Urothelium cell line (cell line): ENCODE results near the gene TANGO6.
A peak's percentile ranks its signal among the peaks of the same experiment; 100 is the strongest.
"Not testable (repeated sequence)": the region's sequence is repeated elsewhere in the genome, so short reads cannot be mapped to it uniquely, and the experiment has no call there.

Experiments
- DNase-seq: peaks from one replicate; pipeline ENCODE4 v3.0.0; 2011; ENCODE audit warnings: low spot score, mixed read lengths
- FAIRE-seq: peaks from 2 replicates; lab custom pipeline; 2011; peaks lifted over from hg19 to GRCh38; lab: Jason Lieb, UNC

The TANGO6 gene

DNA sequence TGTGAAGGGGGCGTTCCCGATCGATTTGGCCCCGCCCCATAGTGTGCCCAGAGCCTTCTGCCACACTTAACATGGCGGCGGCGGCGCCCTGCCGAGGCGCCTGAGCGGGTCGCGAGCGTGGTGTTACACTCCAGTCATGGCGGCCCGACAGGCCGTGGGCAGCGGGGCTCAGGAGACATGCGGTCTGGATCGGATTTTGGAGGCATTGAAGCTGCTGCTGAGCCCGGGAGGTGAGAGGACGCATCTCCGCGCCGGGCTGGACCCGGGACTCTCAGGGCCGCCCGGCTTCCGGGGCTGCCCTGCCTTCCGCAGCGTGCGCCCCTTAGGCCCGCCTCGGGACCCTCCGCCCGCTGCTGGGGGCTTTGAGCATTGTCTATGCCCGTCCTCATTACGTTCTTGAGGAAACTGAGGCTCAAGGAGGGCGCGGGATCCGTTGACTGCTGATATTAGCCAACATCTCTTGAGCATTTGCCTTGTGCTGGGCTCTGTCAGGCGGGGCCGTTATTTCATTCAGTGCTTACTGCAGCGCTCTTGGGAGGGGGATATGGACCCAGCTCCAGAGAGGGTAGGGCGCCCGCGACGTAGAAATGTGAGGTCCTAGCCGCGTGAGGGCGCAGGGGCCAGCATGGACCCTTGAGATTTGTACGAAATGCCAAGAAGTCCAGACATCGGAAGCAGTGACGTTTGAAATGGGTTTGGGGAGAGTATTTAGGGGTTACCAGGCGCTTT is at the start of gene TANGO6:
Gene TANGO6, plus strand, starts transcription at position 50 of the 729 bp plus-strand sequence. Its CDS starts 87 bp downstream, at position 137.
- FAIRE-seq = no peak

DNA sequence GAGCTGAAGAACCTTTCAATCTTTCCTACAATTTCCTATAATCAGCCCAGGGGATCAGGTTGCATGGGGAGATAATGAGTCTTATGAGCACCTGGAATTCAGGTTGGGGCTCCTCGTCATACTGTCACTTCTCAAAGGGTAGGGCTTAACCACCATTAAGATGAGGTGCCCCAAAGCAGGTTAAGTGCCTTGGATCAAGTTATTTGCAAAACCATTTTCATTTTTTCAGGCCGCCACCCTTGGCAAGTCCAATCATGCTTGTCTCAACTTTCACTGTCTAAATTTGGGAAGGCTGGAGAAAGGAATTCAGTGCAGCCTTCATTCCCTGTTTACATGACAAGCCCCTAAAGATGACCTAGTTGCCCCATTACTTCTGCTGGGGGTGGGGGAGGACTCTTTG is 44.9 kb upstream of the TANGO6 start:
- FAIRE-seq (no peak), DNase-seq (no peak)

More for the DNA sequence above, at the start of gene TANGO6:
- DNase-seq = peak; percentile 91

DNA sequence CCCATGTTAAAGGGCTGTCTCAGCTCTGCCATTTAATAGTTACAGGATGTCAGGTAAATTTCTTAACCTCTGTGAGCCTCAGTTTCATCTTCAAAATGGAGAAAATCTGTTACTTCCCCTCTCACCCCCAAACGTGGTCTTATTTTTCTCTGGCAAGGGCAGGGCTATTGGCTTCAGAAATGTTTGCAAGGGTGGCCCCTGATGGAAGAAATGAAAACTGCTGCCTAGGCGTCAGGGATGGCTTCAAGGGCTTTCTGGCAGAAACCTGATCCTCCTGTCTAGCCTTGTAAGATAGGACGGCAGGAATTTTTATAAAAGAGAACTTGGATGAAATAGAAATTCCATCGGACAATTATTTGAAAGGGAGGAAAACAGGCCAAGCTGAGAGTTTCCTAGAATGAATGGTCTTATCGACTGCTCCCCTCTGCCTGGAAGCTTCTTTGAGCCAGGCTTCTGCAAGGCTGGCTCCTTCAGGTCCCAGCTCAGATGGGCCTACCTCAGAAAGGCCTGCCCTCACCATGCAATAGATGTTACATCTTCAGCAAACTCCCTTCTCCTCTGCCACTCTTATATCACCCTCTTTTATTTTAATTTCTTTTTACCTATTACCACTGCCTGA is 43.0 kb upstream of the TANGO6 start:
- no peak for FAIRE-seq
- peak; percentile 79 for DNase-seq

DNA sequence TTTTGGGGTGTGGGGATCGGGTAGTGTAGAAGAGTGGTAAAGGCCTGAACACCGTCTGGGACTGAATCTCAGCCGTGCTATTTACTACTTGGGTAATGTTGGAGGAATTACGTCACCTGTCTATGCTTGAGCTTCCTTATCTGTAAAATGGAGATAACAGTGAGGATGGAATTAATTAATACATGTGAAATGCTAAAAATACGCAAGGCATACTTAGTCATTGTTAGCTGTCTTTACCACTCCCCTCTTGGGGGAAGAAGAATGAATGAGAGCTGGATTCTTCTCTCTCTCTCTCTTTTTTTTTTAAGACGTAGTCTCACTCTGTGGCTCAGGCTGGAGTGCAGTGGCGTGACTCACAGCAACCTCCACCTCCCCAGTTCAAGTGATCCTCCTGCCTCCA is 41.1 kb upstream of the TANGO6 start:
- no peak for FAIRE-seq
- peak; percentile 37 for DNase-seq

DNA sequence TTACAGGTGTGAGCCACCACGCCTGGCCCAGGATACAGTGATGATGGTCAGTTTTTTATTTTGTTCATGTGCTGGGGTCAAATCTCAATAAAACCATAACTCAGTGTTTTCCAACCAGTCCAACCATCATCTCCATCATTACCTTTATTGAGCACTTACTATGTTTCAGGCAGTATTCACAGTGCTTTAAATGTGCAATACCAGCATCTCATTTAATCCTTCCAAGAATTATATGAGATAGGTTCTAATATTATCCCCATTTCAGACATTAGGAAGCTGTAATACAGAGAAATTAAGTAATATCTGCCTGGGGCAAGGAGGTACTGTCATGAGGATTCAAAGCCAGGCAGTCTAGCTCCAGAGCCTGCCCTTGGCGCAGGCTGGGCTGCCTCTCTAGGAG is 36.9 kb upstream of the TANGO6 start:
- DNase-seq (no peak), FAIRE-seq (no peak)

- no peak for FAIRE-seq
- DNase-seq = no peak
These were observed 36.4 kb upstream of the TANGO6 start for GRCh38 chr16:68806981-68807380.

- no peak for DNase-seq
- FAIRE-seq = no peak
These were observed 28.8 kb upstream of the TANGO6 start for GRCh38 chr16:68814516-68814915.

DNA sequence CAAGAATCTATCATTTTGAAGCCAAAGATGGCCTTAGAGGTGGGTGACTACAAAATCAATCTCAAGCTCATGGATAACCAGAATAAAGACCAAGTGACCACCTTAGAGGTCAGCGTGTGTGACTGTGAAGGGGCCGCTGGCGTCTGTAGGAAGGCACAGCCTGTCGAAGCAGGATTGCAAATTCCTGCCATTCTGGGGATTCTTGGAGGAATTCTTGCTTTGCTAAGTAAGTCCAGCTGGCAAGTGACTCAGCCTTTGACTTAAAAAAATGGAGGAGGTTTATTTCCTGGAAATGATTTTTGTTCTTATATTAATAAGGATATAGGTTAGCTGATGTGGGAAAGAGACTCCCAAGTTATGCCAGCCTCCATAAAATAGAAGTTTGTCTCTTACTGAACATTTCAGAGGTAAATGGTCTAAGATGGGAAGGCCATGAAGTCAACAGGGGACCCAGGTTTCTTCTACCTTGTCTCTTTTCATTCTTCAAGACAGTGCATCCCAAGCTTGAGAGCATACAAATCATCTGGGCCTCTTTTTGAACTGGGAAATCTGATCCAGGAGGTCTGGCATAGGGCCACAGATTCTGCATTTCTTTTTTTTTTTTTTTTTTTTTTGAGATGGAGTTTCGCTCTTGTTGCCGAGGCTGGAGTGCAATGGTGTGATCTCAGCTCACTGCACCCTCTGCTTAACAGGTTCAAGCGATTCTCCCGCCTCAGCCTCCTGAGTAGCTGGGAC is 19.8 kb upstream of the TANGO6 start:
- FAIRE-seq = no peak
- DNase-seq = peak; percentile 79

DNA sequence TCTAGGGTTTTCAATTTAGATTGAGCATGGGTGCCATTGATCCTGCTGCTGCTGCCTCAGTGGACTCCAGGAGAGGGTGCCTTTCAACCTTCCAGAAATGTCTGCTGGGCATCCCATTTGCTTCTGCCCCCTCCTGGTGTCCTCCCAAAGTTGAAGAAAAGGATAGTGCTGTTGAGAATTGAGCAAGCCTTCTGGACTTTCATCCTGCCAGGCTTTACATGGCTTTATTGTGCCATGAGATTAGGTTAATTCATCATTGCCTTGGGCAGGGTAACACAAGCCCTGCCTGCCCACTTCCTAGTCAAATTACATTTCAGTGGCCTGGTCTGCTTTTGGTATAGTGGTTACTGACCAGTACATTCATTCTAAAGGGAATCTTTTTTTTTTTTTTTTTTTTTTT is 17.9 kb upstream of the TANGO6 start:
- FAIRE-seq = no peak
- DNase-seq = no peak

DNA sequence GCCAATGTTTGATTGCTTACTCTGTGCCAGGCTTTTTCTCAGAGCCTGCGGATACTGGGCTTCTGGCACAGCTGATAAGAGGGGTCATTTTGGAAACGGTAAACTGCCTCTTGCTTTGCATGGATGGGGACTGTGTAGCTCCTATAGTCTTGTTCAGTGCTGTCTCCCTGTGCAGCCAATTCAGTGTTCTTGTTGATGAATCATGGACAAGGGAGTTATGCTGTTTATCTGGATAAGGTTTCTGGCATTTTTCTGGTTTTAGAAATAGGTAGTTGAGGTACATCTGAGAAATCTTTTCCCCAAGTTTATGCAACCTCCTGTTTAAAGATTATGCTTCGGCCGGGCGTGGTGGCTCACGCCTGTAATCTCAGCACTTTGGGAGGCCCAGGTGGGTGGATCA is 16.7 kb upstream of the TANGO6 start:
- DNase-seq (no peak), FAIRE-seq (no peak)

DNA sequence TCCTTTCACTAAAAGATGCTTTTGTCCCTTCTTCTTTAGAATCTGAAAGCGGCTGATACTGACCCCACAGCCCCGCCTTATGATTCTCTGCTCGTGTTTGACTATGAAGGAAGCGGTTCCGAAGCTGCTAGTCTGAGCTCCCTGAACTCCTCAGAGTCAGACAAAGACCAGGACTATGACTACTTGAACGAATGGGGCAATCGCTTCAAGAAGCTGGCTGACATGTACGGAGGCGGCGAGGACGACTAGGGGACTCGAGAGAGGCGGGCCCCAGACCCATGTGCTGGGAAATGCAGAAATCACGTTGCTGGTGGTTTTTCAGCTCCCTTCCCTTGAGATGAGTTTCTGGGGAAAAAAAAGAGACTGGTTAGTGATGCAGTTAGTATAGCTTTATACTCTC is 10.1 kb upstream of the TANGO6 start:
- no peak for DNase-seq
- FAIRE-seq = no peak

DNA sequence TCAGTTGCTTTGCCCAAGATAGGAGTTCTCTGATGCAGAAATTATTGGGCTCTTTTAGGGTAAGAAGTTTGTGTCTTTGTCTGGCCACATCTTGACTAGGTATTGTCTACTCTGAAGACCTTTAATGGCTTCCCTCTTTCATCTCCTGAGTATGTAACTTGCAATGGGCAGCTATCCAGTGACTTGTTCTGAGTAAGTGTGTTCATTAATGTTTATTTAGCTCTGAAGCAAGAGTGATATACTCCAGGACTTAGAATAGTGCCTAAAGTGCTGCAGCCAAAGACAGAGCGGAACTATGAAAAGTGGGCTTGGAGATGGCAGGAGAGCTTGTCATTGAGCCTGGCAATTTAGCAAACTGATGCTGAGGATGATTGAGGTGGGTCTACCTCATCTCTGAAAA is 8.8 kb upstream of the TANGO6 start:
- DNase-seq = no peak
- no peak for FAIRE-seq

DNA sequence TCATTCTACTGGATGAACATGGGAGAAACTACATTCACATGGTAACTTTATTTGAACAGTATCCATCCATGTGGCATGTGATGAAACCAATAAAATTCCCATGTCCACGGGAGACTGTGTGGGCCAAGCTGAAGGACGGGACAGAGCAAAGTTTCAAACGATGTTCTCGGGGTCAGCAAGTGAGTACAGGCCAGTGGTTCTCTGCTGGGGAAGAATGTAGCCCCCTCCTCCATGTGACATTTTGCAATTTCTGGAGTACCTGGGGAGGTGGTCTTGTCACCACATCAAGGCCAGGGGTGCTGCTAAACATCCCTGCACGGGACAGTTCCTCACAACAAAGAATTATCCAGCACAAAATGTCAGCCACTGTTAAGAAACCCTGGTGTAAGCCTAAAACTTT is 7.4 kb upstream of the TANGO6 start:
- FAIRE-seq = no peak

DNA sequence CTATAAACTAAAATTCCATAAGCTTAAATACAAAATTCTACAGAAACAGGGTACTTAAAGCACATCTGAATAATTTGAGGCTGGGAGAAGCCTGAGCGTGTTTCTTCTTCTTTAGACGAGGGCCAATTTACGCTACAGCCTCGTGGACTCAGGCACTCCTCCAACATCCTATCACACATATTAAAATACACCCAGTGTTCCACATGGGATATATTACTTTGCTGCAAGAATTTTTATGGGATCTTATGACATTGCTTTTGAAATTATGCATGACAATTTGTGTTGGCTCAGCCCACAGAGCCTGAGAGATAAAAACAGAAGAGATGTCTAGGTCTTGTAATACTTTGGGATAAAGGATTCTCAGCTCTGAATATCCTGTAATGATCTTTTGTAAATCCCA is 3.5 kb upstream of the TANGO6 start:
- FAIRE-seq (no peak), DNase-seq (no peak)

More for the DNA sequence above, 7.4 kb upstream of the TANGO6 start:
- no peak for DNase-seq

DNA sequence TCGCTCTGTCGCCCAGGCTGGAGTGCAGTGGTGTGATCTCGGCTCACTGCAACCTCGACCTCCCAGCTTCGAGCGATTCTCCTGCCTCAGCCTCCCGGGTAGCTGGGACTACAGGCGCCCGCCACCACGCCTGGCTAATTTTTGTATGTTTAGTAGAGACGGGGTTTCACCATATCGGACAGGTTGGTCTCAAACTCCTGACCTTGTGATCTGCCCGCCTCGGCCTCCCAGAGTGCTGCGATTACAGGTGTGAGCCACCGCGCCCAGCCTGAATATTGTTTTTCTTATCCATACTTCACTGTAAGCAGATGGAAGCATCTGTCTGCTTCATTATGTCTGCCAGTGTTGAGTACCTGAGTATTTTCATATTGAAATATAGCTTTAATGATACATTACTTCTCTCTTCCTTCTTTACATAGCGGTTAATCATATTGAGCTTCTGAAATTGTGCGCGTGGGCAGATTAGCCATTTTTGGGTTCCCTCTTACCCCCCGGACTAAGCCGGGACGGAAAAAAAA is 308 bp upstream of the TANGO6 start:
- not testable (repeated sequence) for DNase-seq, FAIRE-seq

DNA sequence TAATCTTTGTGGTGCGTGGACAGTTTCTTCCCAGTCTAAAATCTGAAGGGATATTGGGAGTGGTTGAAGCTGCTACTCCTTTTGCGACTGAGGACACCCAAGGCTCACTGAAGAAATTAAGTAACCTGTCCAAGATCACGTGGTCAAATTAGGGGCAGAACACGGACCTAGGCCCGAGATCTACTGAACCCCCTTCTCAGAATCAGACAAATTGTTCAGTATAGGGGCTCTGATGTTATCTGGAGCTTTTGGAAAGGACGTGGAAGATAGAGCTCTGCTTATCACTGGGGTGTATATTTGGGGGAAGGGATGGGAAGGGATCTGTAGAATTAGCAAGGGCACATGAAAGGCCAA is 857 bp downstream of the TANGO6 start:
- DNase-seq (no peak), FAIRE-seq (no peak)

DNA sequence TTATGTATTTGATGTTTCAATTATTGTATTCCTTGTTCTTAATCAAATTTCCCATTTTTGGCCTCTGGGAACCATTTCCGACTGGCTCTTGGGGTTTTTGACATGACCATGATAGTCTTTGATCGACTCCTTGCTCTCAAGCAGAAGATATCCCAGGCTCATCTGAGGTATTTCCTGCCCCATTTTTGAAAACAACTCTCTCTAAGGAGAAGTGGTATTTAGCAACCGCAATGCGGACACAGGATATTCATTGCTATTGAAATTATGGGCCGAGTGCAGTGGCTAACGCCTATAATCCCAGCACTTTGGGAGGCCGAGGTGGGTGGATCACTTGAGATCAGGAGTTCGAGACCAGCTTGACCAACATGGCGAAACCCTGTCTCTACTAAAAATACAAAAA is 5.5 kb downstream of the TANGO6 start:
- FAIRE-seq = no peak
- no peak for DNase-seq

- FAIRE-seq (no peak), DNase-seq (no peak)
These were observed 7.2 kb downstream of the TANGO6 start for GRCh38 chr16:68850481-68850880.

GRCh38 chr16:68851601-68852000 is 8.3 kb downstream of the TANGO6 start:
- DNase-seq (no peak), FAIRE-seq (no peak)

DNA sequence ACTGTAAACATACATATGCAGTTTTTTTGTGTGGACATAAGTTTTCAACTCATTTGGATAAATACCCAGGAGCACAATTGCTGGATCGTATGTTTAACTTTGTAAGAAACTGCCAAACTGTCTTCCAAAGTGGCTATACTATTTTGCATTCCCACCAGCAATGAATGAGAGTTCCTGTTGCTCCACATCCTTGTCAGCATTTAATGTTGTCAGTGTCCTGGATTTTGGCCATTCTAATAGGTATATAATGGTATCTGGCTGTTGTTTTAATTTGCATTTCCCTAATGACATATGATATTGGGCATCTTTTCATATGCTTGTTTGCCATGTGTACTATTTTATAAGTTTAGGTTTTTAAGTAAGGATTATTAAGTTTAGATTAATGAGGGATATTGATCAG is 14.1 kb downstream of the TANGO6 start:
- FAIRE-seq (no peak), DNase-seq (no peak)

DNA sequence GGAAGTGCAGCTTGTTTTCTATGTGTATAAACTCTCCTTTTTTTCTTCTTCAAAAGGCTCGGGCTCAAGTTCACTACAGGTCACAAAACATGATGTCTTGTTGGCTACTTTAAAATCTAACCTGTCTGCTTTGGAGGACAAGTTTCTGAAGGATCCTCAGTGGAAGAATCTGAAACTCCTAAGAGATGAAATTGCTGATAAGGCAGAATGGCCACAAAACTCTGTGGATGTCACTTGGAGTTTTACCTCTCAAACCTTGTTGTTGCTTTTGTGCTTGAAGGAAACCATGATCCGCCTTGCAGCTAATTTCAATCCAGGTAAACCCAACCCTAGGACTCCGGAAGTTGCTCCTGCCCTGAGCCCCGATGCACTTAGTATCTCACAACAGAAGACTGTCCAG is 16.5 kb downstream of the TANGO6 start:
- FAIRE-seq (no peak), DNase-seq (no peak)
